SK-N-SH treated with all-trans-retinoic acid at 6 μM for 48 hours (cell line): ENCODE data around the gene IMMP2L.

ENCODE experiments used
- ATAC-seq: fragments of 200-7000 bp; cut with Tn5 transposase; 3 replicates; pipeline ENCODE4 v1.9.1; 2020; ENCODE audit warnings: mild to moderate bottlenecking, moderate library complexity
- BACH2 ChIP-seq: fragments of 250-450 bp; sonication (Bioruptor Pico); IDR thresholded peaks from 2 replicates; pipeline ENCODE4 v1.9.0; 2021; ENCODE audit warnings: mild to moderate bottlenecking, borderline replicate concordance
- CSDC2 ChIP-seq: fragments of 250-450 bp; sonication (Bioruptor Pico); IDR thresholded peaks from 2 replicates; pipeline ENCODE4 v1.5.0; 2020; ENCODE audit warnings: mild to moderate bottlenecking, moderate library complexity
- ESRRG ChIP-seq: fragments of 250-450 bp; sonication (Bioruptor Pico); IDR thresholded peaks from 2 replicates; pipeline ENCODE4 v1.6.1; 2021; ENCODE audit warnings: mild to moderate bottlenecking
- GLIS3 ChIP-seq: fragments of 250-450 bp; sonication (Bioruptor Pico); IDR thresholded peaks from 2 replicates; pipeline ENCODE4 v1.5.0; 2020; ENCODE audit warnings: mild to moderate bottlenecking, moderate library complexity
- ISL1 ChIP-seq: fragments of 250-450 bp; sonication (Bioruptor Pico); IDR thresholded peaks from 2 replicates; pipeline ENCODE4 v2.1.2; 2022; ENCODE audit warnings: mild to moderate bottlenecking, moderate library complexity
- PPARA ChIP-seq: fragments of 250-450 bp; sonication (Bioruptor Pico); IDR thresholded peaks from 2 replicates; pipeline ENCODE4 v1.5.0; 2020; ENCODE audit warnings: mild to moderate bottlenecking, borderline replicate concordance
- RARB ChIP-seq: fragments of 250-450 bp; sonication (Bioruptor Pico); IDR thresholded peaks from 2 replicates; pipeline ENCODE4 v1.8.0; 2021; ENCODE audit warnings: mild to moderate bottlenecking, moderate library complexity
- SNAI2 ChIP-seq: fragments of 250-450 bp; sonication (Bioruptor Pico); IDR thresholded peaks from 2 replicates; pipeline ENCODE4 v1.5.0; 2020; ENCODE audit warnings: mild to moderate bottlenecking, moderate library complexity
- TCF4 ChIP-seq: fragments of 250-450 bp; sonication (Bioruptor Pico); IDR thresholded peaks from 2 replicates; pipeline ENCODE4 v1.8.0; 2021; ENCODE audit warnings: mild to moderate bottlenecking, moderate library complexity, borderline replicate concordance
- ZFP30 ChIP-seq: fragments of 450-650 bp; formaldehyde crosslinking; IDR thresholded peaks from 2 replicates; pipeline ENCODE4 v1.5.0; 2022; ENCODE audit warnings: mild to moderate bottlenecking, moderate library complexity
- ZNF565 ChIP-seq: fragments of 450-650 bp; formaldehyde crosslinking; conservative IDR thresholded peaks from 2 replicates; pipeline ENCODE4 v1.5.0; 2020; ENCODE audit warnings: low read depth, mild to moderate bottlenecking, moderate library complexity
- ZNF70 ChIP-seq: fragments of 450-650 bp; formaldehyde crosslinking; IDR thresholded peaks from 2 replicates; pipeline ENCODE4 v1.5.0; 2020; ENCODE audit warnings: mild to moderate bottlenecking, moderate library complexity
- ZNF8 ChIP-seq: fragments of 450-650 bp; formaldehyde crosslinking; IDR thresholded peaks from 2 replicates; pipeline ENCODE4 v1.5.0; 2020; ENCODE audit warnings: mild to moderate bottlenecking, moderate library complexity
- TF ChIP-seq, protein P1 (sequence below): fragments of 250-450 bp; sonication (Bioruptor Pico); IDR thresholded peaks from 2 replicates; pipeline ENCODE4 v1.8.0; 2021; ENCODE audit warnings: low read depth, mild to moderate bottlenecking, moderate library complexity, borderline replicate concordance
- TF ChIP-seq, protein P2 (sequence below): fragments of 250-450 bp; sonication (Bioruptor Pico); IDR thresholded peaks from 2 replicates; pipeline ENCODE4 v1.5.0; 2020; ENCODE audit warnings: mild to moderate bottlenecking, moderate library complexity
- TF ChIP-seq, protein P3 (sequence below): fragments of 250-450 bp; sonication (Bioruptor Pico); IDR thresholded peaks from 2 replicates; pipeline ENCODE4 v1.5.1; 2020; ENCODE audit warnings: low read depth, mild to moderate bottlenecking, moderate library complexity

Gene IMMP2L

DNA sequence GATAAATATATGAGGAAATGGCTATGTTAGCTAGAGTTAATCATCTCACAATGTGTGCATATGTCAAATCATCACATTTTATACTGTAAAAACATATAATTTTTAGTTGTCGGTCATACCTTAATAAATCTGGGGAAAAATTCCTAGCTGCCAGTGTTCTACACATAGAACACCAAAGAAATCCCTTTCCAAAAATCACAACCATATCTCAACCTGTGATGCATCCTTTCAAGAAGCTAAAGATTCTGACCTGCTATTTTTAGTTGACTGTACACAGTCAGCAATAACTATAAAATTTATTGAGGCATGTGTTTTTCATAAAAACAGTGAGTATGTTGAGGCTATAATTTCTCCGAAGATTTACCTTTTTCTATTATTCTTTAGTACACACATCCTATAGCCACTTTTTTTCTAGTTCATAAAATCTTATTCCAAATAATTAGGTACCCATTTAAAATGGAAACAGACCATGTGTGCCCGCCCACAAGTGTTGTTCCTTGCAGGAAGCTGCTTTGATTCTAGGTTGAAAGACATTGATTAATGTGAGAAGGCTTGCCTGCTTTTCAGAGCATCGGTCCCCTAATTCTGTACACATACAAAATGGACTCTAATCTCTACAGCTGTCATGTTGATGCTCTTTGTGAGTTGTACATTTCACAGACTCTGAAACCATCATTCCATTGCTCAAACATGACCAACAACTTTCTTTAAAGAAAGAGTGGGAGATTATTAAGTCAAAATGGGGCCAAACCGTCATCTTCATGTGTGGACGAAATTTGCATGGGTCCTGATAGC lies 588.9 kb downstream of the IMMP2L start:
- TF ChIP-seq ISL1 (CRISPR knock-in tag) (peak; percentile 46), CSDC2 (CRISPR knock-in tag) (no peak)
- peak; percentile 36; the same call in 2 of the 3 replicates for ATAC-seq

DNA sequence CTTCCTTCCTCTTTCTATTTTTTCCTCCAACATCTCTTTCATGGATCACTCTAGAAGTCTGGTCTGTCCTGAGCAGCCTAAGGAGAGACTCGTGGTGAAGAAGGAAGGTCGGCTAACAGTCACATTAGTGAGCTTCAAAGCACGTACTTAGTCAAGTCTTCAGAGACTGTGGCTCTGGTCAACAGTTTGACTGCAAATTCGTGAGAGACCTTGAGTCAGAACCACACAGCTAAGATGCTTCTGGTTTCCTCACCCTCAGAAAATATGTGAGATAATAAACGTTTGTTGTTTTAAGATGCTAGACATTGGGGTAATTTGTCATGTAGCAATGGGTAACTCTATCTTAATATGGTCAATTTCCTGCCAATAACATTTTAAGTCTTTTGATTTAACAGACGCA lies 597.5 kb downstream of the IMMP2L start:
- no peak for TF ChIP-seq RARB (CRISPR knock-in tag)
- TF ChIP-seq SNAI2 = no peak
- TF ChIP-seq, protein P1, sequence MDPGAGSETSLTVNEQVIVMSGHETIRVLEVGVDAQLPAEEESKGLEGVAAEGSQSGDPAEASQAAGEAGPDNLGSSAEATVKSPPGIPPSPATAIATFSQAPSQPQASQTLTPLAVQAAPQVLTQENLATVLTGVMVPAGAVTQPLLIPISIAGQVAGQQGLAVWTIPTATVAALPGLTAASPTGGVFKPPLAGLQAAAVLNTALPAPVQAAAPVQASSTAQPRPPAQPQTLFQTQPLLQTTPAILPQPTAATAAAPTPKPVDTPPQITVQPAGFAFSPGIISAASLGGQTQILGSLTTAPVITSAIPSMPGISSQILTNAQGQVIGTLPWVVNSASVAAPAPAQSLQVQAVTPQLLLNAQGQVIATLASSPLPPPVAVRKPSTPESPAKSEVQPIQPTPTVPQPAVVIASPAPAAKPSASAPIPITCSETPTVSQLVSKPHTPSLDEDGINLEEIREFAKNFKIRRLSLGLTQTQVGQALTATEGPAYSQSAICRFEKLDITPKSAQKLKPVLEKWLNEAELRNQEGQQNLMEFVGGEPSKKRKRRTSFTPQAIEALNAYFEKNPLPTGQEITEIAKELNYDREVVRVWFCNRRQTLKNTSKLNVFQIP (CRISPR knock-in tag) = no peak
- TF ChIP-seq TCF4 = no peak
- TF ChIP-seq ZFP30 = no peak
- no peak for TF ChIP-seq ZNF8 (CRISPR knock-in tag)
- TF ChIP-seq, protein P2, sequence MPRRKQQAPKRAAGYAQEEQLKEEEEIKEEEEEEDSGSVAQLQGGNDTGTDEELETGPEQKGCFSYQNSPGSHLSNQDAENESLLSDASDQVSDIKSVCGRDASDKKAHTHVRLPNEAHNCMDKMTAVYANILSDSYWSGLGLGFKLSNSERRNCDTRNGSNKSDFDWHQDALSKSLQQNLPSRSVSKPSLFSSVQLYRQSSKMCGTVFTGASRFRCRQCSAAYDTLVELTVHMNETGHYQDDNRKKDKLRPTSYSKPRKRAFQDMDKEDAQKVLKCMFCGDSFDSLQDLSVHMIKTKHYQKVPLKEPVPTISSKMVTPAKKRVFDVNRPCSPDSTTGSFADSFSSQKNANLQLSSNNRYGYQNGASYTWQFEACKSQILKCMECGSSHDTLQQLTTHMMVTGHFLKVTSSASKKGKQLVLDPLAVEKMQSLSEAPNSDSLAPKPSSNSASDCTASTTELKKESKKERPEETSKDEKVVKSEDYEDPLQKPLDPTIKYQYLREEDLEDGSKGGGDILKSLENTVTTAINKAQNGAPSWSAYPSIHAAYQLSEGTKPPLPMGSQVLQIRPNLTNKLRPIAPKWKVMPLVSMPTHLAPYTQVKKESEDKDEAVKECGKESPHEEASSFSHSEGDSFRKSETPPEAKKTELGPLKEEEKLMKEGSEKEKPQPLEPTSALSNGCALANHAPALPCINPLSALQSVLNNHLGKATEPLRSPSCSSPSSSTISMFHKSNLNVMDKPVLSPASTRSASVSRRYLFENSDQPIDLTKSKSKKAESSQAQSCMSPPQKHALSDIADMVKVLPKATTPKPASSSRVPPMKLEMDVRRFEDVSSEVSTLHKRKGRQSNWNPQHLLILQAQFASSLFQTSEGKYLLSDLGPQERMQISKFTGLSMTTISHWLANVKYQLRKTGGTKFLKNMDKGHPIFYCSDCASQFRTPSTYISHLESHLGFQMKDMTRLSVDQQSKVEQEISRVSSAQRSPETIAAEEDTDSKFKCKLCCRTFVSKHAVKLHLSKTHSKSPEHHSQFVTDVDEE (CRISPR knock-in tag) = no peak
- TF ChIP-seq, protein P3, sequence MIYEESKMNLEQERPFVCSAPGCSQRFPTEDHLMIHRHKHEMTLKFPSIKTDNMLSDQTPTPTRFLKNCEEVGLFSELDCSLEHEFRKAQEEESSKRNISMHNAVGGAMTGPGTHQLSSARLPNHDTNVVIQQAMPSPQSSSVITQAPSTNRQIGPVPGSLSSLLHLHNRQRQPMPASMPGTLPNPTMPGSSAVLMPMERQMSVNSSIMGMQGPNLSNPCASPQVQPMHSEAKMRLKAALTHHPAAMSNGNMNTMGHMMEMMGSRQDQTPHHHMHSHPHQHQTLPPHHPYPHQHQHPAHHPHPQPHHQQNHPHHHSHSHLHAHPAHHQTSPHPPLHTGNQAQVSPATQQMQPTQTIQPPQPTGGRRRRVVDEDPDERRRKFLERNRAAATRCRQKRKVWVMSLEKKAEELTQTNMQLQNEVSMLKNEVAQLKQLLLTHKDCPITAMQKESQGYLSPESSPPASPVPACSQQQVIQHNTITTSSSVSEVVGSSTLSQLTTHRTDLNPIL (CRISPR knock-in tag) = no peak
- ATAC-seq = no peak

DNA sequence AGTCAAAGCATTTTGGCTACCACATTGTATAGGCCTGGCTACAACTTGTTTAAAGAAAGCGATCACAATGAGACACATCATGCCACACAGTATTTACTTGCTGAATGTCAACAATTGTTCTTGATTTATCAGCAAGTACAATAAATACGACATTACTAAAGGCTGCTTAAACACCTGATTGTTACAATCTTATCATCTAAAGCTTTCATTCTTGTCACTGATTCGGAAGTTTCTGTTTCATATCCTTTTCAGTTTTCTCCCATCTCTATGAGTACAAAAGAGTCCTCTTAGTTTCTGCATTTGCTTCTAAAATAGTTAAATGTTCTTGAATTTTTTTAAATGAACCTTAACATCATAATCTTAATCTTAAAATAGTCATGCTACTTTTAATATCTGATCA lies 599.5 kb downstream of the IMMP2L start:
- TF ChIP-seq, protein P1 (CRISPR knock-in tag) = no peak
- TF ChIP-seq, protein P3 (CRISPR knock-in tag) = no peak
- no peak for TF ChIP-seq GLIS3 (CRISPR knock-in tag)
- no peak for TF ChIP-seq ZNF565 (CRISPR knock-in tag)
- no peak for TF ChIP-seq BACH2
- no peak for TF ChIP-seq ZNF70 (CRISPR knock-in tag)
- no peak for TF ChIP-seq ISL1 (CRISPR knock-in tag)
- no peak for TF ChIP-seq ESRRG
- no peak for TF ChIP-seq CSDC2 (CRISPR knock-in tag)
- TF ChIP-seq, protein P2 (CRISPR knock-in tag) = no peak
- TF ChIP-seq PPARA (CRISPR knock-in tag) = no peak
- no peak for ATAC-seq
